Thyroid gland (tissue), 4 donors: ENCODE measurements around the gene ELP5. TPM values are rescaled to one million over a fixed set of nuclear protein-coding genes. Genes with fewer than 3 reads are reported as not detected.

Source experiments
- DNase-seq, 2 donors: peaks; one replicate each; pipeline ENCODE4 v3.0.0-alpha.2; 2019
- H3K27ac ChIP-seq, 3 donors: fragments of 200-600 bp; sonication (generic); 1 replicate in 2 of 3; 2 replicates in 1 of 3; pipeline ENCODE4 v1.5.1; 2016 to 2019; ENCODE audit warnings: mild to moderate bottlenecking in 1 of 3, moderate library complexity in 1 of 3
- H3K27me3 ChIP-seq: fragments of 200-600 bp; sonication (generic); one replicate; pipeline ENCODE4 v1.5.1; 2019
- H3K36me3 ChIP-seq, 2 donors: fragments of 200-600 bp; sonication (generic); one replicate each; pipeline ENCODE4 v1.5.1; 2016 to 2019
- H3K4me1 ChIP-seq, 2 donors: fragments of 200-600 bp; sonication (generic); one replicate each; pipeline ENCODE4 v1.5.1; 2017 to 2019
- H3K4me3 ChIP-seq, 3 donors: fragments of 200-600 bp; sonication (generic); replicated peaks in 1 of 3; 1 replicate in 2 of 3; 2 replicates in 1 of 3; pipeline ENCODE4 v1.5.1; 2016; ENCODE audit warnings: mild to moderate bottlenecking in 1 of 3
- H3K9me3 ChIP-seq: fragments of 200-600 bp; sonication (generic); one replicate; pipeline ENCODE4 v1.5.1; 2017
- POLR2A ChIP-seq, 2 donors: fragments of 450-650 bp; IDR thresholded peaks; one replicate each; pipeline ENCODE4 v1.6.1; 2017; ENCODE audit warnings: antibody characterized with exemption in 2 of 2, mild to moderate bottlenecking in 2 of 2, moderate library complexity in 1 of 2
- WGBS, 2 donors: methylation state at CpG; one replicate each; pipeline ENCODE4 v1.1.5; 2017; 5-methylcytosine and 5-hydroxymethylcytosine counted together
- intact Hi-C: fragments of 100-400 bp; cut with DNase I; formaldehyde crosslinking; loops from one replicate; pipeline ENCODE4 v1.15.1; 2023
- total RNA-seq, 4 donors: library from RNA; depleted of rRNA; stranded (reverse); fragments of >200 nt; gene quantifications; one replicate each; pipeline ENCODE4 v1.2.3, GENCODE V29; 2016
- TF ChIP-seq, protein P1 (sequence below), 6 experiments: fragments of 200-600 bp in 3 of 6; fragments of 450-650 bp in 3 of 6; sonication (generic) in 3 of 6; IDR thresholded peaks; one replicate each; pipeline ENCODE4 v1.5.1; 2016 to 2019; ENCODE audit warnings: antibody characterized with exemption in 6 of 6, mild to moderate bottlenecking in 2 of 6, inconsistent platforms in 1 of 6, moderate library complexity in 1 of 6

ELP5 gene
- total RNA-seq, 4 donors from 2014 or later: 27.4 to 49.0 (median 33.0) TPM

DNA sequence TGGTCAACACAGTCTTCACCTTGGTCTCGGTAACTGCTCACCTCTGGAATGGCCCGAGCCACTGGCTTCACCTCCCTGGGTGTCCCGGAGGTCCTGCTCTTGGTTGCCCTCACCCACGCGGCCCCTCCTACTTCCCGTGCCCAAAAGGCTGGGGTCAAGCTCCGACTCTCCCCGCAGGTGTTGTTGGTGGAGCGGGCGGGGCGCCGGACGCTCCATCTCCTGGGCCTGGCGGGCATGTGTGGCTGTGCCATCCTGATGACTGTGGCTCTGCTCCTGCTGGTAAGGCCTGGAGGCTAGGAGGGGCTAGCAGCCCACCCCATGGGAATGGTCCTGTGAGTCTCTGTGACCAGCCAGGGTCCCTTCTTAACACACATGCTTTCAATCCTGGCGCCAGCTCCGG lies 32.9 kb downstream of the ELP5 start:
- WGBS, 2 donors: 90 to 100% methylated on average over 1 to 9 of the region's 16 CpGs
- Histone ChIP-seq H3K27ac (no peak overlapping the region), H3K9me3 (no peaks in the 10 kb centered on the region), H3K4me1 (peaks cover 16 to 23% of the 10 kb centered on the region in 2 donors), H3K27me3 (no peaks in the 10 kb centered on the region), H3K36me3 (no peaks in the 10 kb centered on the region), H3K4me3 (no peak overlapping the region)
- no peak for TF ChIP-seq POLR2A (IDR thresholded peaks at IDR 0.05)
- TF ChIP-seq, protein P1, sequence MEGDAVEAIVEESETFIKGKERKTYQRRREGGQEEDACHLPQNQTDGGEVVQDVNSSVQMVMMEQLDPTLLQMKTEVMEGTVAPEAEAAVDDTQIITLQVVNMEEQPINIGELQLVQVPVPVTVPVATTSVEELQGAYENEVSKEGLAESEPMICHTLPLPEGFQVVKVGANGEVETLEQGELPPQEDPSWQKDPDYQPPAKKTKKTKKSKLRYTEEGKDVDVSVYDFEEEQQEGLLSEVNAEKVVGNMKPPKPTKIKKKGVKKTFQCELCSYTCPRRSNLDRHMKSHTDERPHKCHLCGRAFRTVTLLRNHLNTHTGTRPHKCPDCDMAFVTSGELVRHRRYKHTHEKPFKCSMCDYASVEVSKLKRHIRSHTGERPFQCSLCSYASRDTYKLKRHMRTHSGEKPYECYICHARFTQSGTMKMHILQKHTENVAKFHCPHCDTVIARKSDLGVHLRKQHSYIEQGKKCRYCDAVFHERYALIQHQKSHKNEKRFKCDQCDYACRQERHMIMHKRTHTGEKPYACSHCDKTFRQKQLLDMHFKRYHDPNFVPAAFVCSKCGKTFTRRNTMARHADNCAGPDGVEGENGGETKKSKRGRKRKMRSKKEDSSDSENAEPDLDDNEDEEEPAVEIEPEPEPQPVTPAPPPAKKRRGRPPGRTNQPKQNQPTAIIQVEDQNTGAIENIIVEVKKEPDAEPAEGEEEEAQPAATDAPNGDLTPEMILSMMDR (IDR thresholded peaks at IDR 0.05): no peak
- DNase-seq: no peak
- intact Hi-C loops: no loop called here

DNA sequence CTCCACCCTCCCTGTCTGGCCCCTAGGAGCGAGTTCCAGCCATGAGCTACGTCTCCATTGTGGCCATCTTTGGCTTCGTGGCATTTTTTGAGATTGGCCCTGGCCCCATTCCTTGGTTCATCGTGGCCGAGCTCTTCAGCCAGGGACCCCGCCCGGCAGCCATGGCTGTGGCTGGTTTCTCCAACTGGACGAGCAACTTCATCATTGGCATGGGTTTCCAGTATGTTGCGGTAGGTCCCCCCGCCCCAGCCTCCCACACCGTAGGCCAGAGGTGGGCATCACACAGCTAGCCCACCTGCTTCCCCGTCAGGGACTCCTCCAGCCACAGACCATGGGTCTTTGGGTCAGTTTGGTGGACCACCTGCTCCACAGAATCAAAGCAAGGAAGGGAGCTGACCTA lies 33.7 kb downstream of the ELP5 start:
- H3K9me3 ChIP-seq: no peaks in the 10 kb centered on the region

DNA sequence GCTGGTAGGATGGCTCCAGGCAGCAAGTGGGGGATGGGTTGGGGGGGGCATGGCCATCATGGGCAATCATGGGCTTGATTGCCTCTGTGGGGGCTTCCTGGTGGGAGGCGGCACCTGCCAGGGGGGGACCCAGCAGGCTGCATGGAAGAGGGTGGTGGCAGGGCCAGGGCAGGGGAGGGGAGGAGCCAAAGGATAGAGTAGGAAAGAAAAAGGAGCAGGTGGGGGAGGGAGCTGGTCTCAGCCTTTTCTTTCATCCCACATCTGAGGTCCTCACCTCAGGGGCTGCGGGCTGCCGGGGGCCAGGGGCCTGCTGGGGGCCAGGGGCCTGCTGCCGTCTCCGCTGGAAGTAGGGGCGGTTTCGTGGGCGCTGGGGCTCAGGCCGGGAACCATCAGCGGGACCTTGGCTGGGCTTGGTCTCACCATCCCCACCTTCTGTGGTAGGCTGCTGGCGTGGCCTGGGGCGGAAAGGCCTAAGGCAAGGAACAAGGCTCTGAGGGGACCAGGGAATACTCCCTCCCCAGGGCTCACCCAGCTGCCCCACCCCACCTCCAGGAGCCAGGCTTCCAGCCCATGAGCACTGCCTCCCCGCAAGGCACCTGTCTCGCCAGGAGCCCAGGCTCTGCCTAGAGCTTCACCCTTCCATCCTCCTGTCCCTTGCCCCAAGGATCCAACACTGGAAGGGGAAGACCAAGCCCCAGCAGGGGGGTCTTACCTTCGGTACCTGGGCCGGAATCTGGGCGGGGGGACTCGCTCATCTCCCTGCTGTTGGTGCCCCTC lies 37.4 kb downstream of the ELP5 start:
- 93% methylated on average over 14 to 15 of the region's 18 CpGs for WGBS, 2 donors

More for the DNA sequence above, 33.7 kb downstream of the ELP5 start:
- 94 to 95% methylated on average over 10 to 12 of the region's 12 CpGs for WGBS, 2 donors
- no peaks in the 10 kb centered on the region for H3K36me3 ChIP-seq
- intact Hi-C loops: no loop called here
- peaks cover 16 to 18% of the 10 kb centered on the region in 2 donors for H3K4me1 ChIP-seq
- H3K27ac ChIP-seq: no peak overlapping the region
- H3K4me3 ChIP-seq: no peak overlapping the region
- no peak for TF ChIP-seq POLR2A (IDR thresholded peaks at IDR 0.05)
- TF ChIP-seq, protein P1 (IDR thresholded peaks at IDR 0.05): no peak
- H3K27me3 ChIP-seq: no peaks in the 10 kb centered on the region
- DNase-seq: no peak

DNA sequence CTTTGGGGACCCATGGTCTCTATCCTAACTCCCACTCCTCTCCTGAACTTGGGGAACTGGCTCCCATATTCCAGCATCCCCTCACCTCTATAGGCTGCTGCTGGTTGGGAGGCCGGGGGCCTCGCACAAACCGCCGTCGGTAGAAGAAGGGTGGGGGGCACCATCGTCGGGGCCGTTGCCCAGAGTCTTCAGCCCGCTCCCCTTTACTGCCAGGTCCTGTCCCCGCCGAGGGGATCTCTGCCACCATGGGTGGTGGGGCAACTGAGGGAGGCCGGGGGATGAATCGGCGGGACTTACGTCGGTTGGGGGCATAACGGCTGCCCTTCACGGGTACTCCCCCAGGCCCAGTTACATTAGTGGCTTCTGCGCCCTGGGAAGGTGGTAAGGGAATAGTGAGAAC lies 38.2 kb downstream of the ELP5 start:
- Histone ChIP-seq H3K27me3 (no peaks in the 10 kb centered on the region), H3K36me3 (no peaks in the 10 kb centered on the region), H3K9me3 (no peaks in the 10 kb centered on the region), H3K4me3 (no peak overlapping the region), H3K27ac (no peak overlapping the region), H3K4me1 (peaks cover 4 to 25% of the 10 kb centered on the region in 2 donors)
- WGBS, 2 donors: 95 to 96% methylated on average over 19 of the region's 19 CpGs
- intact Hi-C loops: no loop called here
- TF ChIP-seq, protein P1 (IDR thresholded peaks at IDR 0.05): no peak
- no peak for TF ChIP-seq POLR2A (IDR thresholded peaks at IDR 0.05)
- DNase-seq: no peak

More for the DNA sequence above, 37.4 kb downstream of the ELP5 start:
- Histone ChIP-seq H3K27ac (no peak overlapping the region), H3K4me3 (no peak overlapping the region), H3K27me3 (no peaks in the 10 kb centered on the region), H3K9me3 (no peaks in the 10 kb centered on the region), H3K36me3 (no peaks in the 10 kb centered on the region), H3K4me1 (peaks cover 0 to 18% of the 10 kb centered on the region in 2 donors)
- DNase-seq: no peak
- no peak for TF ChIP-seq POLR2A (IDR thresholded peaks at IDR 0.05)
- TF ChIP-seq, protein P1 (IDR thresholded peaks at IDR 0.05): no peak
- intact Hi-C loops: no loop called here

DNA sequence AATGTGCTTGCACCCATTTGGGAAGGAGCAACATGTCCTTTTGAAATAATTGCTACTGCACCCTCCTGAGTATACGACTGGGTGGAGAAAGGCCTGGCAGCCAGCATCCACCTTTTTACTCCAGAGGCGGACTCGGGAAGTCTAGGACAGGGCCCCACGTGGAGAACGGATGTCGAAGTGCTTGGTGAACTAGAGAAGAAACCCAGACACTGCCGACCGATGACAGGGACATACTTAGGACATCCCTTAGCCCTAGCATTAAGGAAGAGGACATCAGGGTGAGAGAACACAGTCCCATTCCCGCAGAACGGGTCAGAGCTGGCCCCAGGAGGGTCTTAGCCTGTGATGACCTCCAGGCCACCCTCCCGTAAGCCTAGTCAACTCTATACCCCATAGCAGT lies 38.7 kb downstream of the ELP5 start:
- H3K9me3 ChIP-seq: no peaks in the 10 kb centered on the region
- H3K27me3 ChIP-seq: no peaks in the 10 kb centered on the region
- TF ChIP-seq, protein P1 (IDR thresholded peaks at IDR 0.05): no peak
- TF ChIP-seq POLR2A (IDR thresholded peaks at IDR 0.05): no peak
- no peaks in the 10 kb centered on the region for H3K36me3 ChIP-seq
- intact Hi-C loops: no loop called here
- DNase-seq: no peak
- no peak overlapping the region for H3K27ac ChIP-seq
- WGBS, 2 donors: 81 to 86% methylated on average over 11 of the region's 11 CpGs
- H3K4me3 ChIP-seq: no peak overlapping the region
- peaks cover 4 to 25% of the 10 kb centered on the region in 2 donors for H3K4me1 ChIP-seq
